Testis (tissue), 3 donors: ENCODE results near the gene COL6A2. TPM values are rescaled to one million over a fixed set of nuclear protein-coding genes. Genes with fewer than 3 reads are reported as not detected.
A peak's percentile ranks its signal among the peaks of the same experiment; 100 is the strongest.
"Not testable (repeated sequence)": the region's sequence is repeated elsewhere in the genome, so short reads cannot be mapped to it uniquely, and the experiment has no call there.

Experiments
- DNase-seq: peaks from one replicate; pipeline ENCODE4 v3.0.0-alpha.2; 2019
- H3K27ac ChIP-seq, 2 donors: fragments of 200-600 bp; sonication (generic); one replicate each; pipeline ENCODE4 v1.5.1; 2019
- H3K27me3 ChIP-seq: fragments of 200-600 bp; sonication (generic); one replicate; pipeline ENCODE4 v1.5.1; 2019
- H3K36me3 ChIP-seq: fragments of 200-600 bp; sonication (generic); one replicate; pipeline ENCODE4 v1.5.1; 2017; ENCODE audit warnings: low read depth; ENCODE audit errors: missing control alignments
- H3K4me1 ChIP-seq: fragments of 200-600 bp; sonication (generic); one replicate; pipeline ENCODE4 v1.5.1; 2019
- H3K4me3 ChIP-seq, 2 donors: fragments of 200-600 bp; sonication (generic); one replicate each; pipeline ENCODE4 v1.5.1; 2017 to 2019
- H3K9me3 ChIP-seq: fragments of 200-600 bp; sonication (generic); one replicate; pipeline ENCODE4 v1.5.1; 2017
- POLR2A ChIP-seq: fragments of 450-650 bp; IDR thresholded peaks from one replicate; pipeline ENCODE4 v1.6.1; 2017; ENCODE audit warnings: antibody characterized with exemption, mild to moderate bottlenecking, moderate library complexity
- WGBS, 2 donors: methylation state at CpG; one replicate each; pipeline ENCODE4 v1.1.5; 2018; 5-methylcytosine and 5-hydroxymethylcytosine counted together
- intact Hi-C: fragments of 100-400 bp; cut with DNase I; formaldehyde crosslinking; loops from one replicate; pipeline ENCODE4 v1.15.1; 2023; ENCODE audit warnings: low total_unique reads
- polyA plus RNA-seq: library from polyadenylated mRNA; stranded (reverse); fragments of 350-450 nt; fragmentation: Illumina TruSeq; extraction: RNeasy Lipid Tissue Mini Kit (QIAGEN cat#74804); gene quantifications from one replicate; pipeline ENCODE4 v1.2.3, GENCODE V29; 2014; ENCODE audit warnings: low read depth, low replicate concordance; ENCODE audit not compliant: insufficient read depth
- total RNA-seq, 2 donors: library from RNA; depleted of rRNA; stranded (reverse); fragments of >200 nt; gene quantifications; one replicate each; pipeline ENCODE4 v1.2.3, GENCODE V29; 2016
- TF ChIP-seq, protein P1 (sequence below), 3 experiments: fragments of 450-650 bp in 2 of 3; fragments of 200-600 bp in 1 of 3; sonication (generic) in 1 of 3; IDR thresholded peaks; one replicate each; pipeline ENCODE4 v1.5.1; 2016 to 2019; ENCODE audit warnings: antibody characterized with exemption in 3 of 3, mild to moderate bottlenecking in 2 of 3, moderate library complexity in 1 of 3

COL6A2 gene
- total and polyA plus RNA-seq, 3 donors from 2014 or later, result 192 to 362 (median 236) TPM

DNA sequence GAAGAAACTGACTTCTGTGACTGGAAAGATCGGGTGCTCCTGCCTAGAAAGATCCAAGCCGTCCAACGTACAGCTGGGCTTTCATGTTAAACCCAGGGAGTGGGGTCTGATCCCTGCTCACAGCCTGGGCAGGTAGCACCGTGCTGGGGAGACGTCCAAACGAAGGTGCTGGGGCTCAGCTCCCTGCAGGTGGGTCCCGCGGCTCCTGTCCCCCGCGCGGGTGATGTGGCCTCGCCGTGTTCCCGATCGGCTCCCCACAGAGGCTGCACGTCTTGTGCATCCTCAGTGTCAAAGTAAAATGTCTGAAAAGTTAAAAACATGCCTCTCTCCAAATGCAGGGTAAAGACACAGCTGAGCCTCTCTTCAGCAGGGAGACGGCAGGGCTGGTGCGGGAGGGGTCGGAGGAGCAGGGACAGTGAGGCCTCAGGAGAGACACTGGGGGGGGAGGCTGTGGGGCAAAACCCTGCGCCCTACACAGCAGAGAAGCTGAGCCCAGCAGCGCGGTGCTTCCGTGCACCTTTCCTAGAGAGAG is 40.1 kb upstream of the COL6A2 start:
- H3K36me3 ChIP-seq, result no peaks in the 10 kb centered on the region
- peak overlapping the region; percentile 79 to 89 for H3K27ac ChIP-seq
- TF ChIP-seq, protein P1, sequence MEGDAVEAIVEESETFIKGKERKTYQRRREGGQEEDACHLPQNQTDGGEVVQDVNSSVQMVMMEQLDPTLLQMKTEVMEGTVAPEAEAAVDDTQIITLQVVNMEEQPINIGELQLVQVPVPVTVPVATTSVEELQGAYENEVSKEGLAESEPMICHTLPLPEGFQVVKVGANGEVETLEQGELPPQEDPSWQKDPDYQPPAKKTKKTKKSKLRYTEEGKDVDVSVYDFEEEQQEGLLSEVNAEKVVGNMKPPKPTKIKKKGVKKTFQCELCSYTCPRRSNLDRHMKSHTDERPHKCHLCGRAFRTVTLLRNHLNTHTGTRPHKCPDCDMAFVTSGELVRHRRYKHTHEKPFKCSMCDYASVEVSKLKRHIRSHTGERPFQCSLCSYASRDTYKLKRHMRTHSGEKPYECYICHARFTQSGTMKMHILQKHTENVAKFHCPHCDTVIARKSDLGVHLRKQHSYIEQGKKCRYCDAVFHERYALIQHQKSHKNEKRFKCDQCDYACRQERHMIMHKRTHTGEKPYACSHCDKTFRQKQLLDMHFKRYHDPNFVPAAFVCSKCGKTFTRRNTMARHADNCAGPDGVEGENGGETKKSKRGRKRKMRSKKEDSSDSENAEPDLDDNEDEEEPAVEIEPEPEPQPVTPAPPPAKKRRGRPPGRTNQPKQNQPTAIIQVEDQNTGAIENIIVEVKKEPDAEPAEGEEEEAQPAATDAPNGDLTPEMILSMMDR (IDR thresholded peaks at IDR 0.05), result no peak
- TF ChIP-seq POLR2A, result no peak
- H3K9me3 ChIP-seq, result no peaks in the 10 kb centered on the region
- WGBS, 2 donors, result 73 to 80% methylated on average over 7 to 23 of the region's 23 CpGs
- H3K4me3 ChIP-seq, result no peak overlapping the region
- intact Hi-C loops, result no loop called here
- DNase-seq, result peak; percentile 12
- peaks cover 32% of the 10 kb centered on the region for H3K4me1 ChIP-seq
- no peaks in the 10 kb centered on the region for H3K27me3 ChIP-seq

- Histone ChIP-seq H3K4me3 (no peak overlapping the region), H3K36me3 (no peaks in the 10 kb centered on the region), H3K27ac (no peak overlapping the region), H3K9me3 (no peaks in the 10 kb centered on the region), H3K27me3 (no peaks in the 10 kb centered on the region), H3K4me1 (peaks cover 32% of the 10 kb centered on the region)
- intact Hi-C loops, result no loop called here
- TF ChIP-seq, protein P1 (IDR thresholded peaks at IDR 0.05), result no peak
- TF ChIP-seq POLR2A, result no peak
- 91 to 97% methylated on average over 8 to 10 of the region's 10 CpGs for WGBS, 2 donors
- peak; percentile 12 for DNase-seq
Measured at GRCh38 chr21:46058431-46059145, 39.3 kb upstream of the COL6A2 start.

DNA sequence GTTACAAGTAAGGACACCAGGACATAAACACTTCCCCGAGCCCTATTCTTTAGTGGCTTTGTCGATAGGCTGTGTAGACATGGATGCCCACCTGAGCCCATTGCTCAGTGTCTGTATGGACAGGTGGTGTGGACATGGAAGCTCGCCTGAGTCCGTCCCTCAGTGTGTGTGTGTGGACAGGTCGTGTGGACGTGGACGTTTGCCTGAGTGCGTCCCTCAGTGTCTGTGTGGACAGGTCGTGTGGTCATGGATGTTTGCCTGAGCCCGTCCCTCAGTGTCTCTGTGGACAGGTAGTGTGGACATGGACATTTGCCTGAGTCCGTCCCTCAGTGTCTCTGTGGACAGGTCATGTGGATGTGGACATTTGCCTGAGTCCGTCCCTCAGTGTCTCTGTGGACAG is 38.7 kb upstream of the COL6A2 start:
- intact Hi-C loops, result no loop called here
- WGBS, 2 donors, result 96 to 99% methylated on average over 9 to 12 of the region's 12 CpGs
- Histone ChIP-seq H3K27me3 (no peaks in the 10 kb centered on the region), H3K36me3 (no peaks in the 10 kb centered on the region), H3K9me3 (no peaks in the 10 kb centered on the region), H3K4me3 (no peak overlapping the region), H3K27ac (peak overlapping the region in 1 of 2 donors; percentile 89), H3K4me1 (peaks cover 32% of the 10 kb centered on the region)
- DNase-seq, result no peak
- TF ChIP-seq POLR2A, result no peak
- TF ChIP-seq, protein P1 (IDR thresholded peaks at IDR 0.05), result no peak

GRCh38 chr21:46059711-46060455 is 38.0 kb upstream of the COL6A2 start:
- H3K4me3 ChIP-seq, intact Hi-C loops, H3K27me3 ChIP-seq, DNase-seq, H3K36me3 ChIP-seq, H3K9me3 ChIP-seq: not testable (repeated sequence)
- 90 to 91% methylated on average over 19 to 21 of the region's 21 CpGs for WGBS, 2 donors
- H3K27ac ChIP-seq, result peak overlapping the region; percentile 73 to 89
- peaks cover 34% of the 10 kb centered on the region for H3K4me1 ChIP-seq

DNA sequence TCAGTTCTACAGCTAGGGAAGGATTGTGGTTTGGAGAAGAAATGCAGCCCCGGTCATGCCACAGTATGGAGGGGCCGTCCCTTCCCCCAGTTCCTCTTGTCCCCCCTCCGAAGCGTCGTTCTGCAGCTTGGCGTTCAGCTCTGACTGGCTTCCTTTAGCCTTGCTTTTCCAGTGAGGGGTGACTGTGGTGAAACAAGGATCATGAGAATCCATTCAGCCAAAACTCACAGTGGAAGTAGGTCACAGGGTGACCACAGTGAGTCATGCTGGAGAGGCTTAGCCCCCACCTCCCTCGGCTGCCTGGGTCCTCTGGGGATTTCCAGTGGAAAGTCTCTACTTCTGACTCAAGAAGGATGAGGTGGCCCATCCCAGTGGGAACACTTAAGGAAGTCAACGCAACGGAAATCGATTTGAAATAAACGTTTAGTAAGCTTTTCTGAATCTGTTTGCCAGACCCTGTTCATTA is 37.3 kb upstream of the COL6A2 start:
- Histone ChIP-seq H3K27ac (peak overlapping the region; percentile 73 to 89), H3K27me3 (no peaks in the 10 kb centered on the region), H3K36me3 (no peaks in the 10 kb centered on the region), H3K4me1 (peaks cover 35% of the 10 kb centered on the region), H3K4me3 (no peak overlapping the region), H3K9me3 (no peaks in the 10 kb centered on the region)
- intact Hi-C loops, result no loop called here
- DNase-seq, result peak; percentile 73
- TF ChIP-seq POLR2A, result no peak
- TF ChIP-seq, protein P1 (IDR thresholded peaks at IDR 0.05), result no peak
- 52 to 56% methylated on average over 11 of the region's 11 CpGs for WGBS, 2 donors
